GM18861 (cell line): ENCODE measurements around the gene LRRC47.
"Not testable (repeated sequence)": the region's sequence is repeated elsewhere in the genome, so short reads cannot be mapped to it uniquely, and the experiment has no call there.

ENCODE experiments used
- ATAC-seq: cut with Tn5 transposase; IDR thresholded peaks from one replicate; pipeline ENCODE4 v1.9.1; 2021; ENCODE audit not compliant: unreplicated experiment

LRRC47 gene

DNA sequence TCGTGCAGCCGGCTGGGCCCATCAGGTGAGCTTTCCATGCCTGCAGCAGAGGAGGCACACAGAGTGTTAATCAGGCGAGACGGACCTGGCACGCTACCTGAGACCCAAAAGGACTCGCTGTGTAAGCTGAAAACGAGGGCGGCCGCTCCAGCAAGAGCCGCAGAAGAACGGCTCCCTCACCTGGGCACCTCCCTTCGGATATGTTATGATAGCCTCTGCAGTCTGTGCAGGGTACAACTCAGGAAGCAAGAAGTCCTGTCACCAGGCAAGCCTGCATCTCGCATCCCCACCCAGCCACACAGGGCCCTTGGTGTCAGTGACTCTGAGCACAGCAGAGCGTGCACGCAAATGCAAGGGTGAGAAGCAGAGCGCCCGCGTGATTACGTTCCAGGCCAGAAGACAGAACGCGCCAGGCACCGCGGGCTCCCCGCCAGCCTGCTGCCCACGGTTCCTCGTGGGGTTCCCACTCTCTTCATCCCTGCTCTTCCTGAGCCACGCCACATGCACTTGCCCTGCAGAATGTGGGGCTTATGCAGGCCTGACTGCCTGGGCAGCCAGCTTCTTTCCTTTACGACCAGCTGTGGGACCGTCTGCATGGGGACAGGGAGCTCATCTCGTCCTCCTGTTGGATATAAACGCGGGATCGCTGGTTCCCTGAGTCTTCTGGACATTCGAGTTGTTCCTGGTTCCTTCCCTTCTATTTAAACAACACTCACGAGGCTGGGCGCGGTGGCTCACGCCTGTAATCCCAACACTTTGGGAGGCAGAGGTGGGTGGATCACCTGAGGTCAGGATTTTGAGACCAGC lies 20.2 kb upstream of the LRRC47 start:
- no peak for ATAC-seq

DNA sequence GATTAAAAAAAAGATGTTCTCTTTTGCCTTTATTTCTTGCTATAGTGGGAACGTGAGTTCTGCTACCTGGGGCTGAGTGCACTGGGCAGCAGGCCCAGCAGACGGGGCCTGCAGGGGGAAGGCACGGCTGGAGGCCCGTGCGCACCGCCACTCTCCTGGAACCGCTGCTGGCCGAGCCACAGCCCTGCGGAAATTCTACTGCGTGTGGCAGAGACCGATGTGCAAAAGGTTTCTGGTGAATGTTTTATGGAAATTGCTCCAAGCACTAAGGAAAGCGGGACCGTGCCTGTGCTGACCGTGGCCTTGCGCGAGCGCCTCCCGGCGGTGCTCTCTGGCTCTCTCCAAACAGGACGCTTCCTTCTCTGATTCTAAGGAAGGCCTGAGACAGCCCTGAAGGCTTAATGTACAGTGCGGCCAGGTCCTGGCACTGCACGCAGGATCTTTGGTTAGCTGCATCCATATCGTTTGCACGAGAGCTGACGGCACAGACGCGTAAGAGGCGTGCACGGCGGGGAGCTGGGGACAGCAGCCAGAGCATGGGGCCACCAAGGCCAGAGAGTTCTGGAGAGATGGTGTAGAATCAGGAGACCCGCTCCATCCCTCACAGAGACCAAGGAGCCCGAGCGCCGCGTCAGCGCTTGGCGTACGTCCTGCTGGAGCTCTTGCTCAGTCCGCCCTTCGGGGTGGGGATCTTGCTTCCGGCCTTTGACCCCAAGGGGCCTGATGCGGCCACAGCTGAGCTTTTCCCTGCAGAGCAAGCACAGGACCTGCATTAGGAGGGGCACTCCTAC lies 18.7 kb upstream of the LRRC47 start:
- no peak for ATAC-seq

DNA sequence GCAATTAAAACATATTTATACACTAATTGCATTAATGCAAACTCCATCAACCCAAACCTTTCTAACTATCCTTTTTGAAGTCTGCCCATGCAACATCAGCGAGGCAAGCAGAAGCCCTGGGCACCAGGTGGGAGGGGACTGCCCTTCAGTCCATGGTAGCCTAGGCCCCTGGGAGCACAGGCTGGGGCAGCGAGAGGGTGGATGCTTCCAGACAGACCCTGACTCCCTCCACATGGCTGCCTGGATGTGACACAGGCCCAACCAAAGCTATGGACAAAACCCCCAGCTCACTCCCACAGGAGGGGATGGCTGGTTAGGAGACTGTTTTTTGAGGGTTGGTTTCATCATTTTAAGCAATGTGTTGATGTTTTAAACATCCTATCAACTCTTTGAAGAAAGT lies 17.8 kb upstream of the LRRC47 start:
- ATAC-seq: no peak

GRCh38 chr1:3811595-3811911 lies 15.3 kb upstream of the LRRC47 start:
- no peak for ATAC-seq

- not testable (repeated sequence) for ATAC-seq
Observed at GRCh38 chr1:3810149-3810761, 14.0 kb upstream of the LRRC47 start.

DNA sequence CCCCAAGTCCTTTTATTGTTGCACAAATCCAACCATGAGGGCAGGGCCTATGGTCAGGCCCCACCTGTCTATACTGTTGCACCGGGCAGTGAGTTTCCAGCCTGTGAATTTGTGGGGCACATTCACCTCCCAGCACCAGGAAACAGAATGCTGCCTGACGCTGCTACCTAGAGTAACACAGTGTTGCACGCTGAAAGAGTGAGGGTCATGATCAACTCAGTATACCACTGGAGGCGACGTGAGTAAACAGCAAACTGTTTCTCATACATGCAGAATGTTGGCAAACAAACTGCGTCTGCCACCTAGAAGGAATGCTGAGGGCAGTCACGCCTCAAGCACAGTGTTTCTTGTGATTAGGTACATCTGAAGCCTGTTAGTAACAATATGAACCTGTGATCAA lies 13.4 kb upstream of the LRRC47 start:
- no peak for ATAC-seq

GRCh38 chr1:3807769-3808168 lies 11.5 kb upstream of the LRRC47 start:
- ATAC-seq: no peak

DNA sequence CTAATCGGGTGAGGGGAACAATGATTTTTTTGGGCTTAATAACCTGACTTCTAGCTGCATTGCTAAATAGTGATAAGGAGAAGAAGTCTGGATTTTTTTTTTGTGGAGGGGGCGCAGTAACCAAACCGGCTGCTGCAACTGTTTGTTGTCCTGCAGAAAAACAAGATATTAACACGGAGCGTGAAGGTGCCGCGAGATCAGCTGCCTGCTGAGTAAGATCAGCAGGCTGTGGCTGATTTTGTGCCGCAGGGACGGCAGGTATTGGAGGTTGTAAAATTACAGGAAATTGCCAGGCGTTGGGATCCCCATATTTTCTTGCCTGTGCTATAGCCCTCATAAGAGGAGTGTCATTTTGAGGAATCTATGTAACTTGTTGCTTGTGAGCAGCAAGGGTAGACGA lies 8.7 kb upstream of the LRRC47 start:
- no peak for ATAC-seq

GRCh38 chr1:3804627-3804944 lies 8.3 kb upstream of the LRRC47 start:
- ATAC-seq: not testable (repeated sequence)

- no peak for ATAC-seq
Observed at GRCh38 chr1:3803905-3804626, 7.8 kb upstream of the LRRC47 start.

DNA sequence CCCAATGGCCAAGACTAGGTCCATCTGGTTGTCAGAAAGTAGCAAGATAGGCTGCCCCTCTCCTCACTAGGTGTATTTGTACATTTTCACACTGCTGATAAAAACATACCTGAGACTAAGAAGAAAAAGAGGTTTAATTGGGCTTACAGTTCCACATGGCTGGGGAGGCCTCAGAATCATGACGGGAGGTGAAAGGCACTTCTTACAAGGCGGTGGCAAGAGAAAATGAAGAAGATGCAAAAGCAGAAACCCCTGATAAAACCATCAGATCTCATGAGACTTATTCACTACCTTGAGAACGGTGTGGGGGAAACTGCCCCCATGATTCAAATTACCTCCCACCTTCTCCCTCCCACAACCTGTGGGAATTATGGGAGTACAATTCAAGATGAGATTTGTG lies 4.5 kb upstream of the LRRC47 start:
- ATAC-seq: not testable (repeated sequence)

DNA sequence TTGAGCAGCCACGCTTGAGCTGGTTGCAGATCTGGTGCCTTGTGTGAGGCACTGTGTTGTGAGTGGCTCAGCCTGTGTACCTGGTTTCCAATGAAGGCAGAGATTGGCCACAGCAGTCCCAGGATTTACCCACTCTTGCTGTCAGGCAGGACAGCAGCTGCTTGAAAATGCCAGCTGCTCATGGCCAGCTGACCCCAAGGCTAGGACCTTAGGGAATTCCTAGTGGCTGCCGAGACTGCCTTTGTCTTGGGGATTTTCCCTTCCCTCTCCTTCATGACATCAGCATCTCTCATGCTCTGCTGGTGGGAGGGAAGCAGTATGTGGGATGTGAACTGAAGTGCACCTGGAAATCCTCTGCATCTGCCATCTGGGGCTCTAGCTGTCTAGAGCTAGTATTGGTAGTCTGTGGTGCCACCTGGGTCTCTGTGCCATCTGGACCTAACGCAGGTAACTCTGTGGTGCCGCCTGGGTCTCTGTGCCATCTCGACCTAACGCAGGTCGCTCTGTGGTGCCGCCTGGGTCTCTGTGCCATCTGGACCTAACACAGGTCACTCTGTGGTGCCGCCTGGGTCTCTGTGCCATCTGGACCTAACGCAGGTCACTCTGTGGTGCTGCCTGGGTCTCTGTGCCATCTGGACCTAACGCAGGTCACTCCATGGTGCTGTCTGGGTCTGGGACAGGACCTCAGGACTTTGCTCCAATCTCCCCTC lies 3.8 kb upstream of the LRRC47 start:
- ATAC-seq: no peak

GRCh38 chr1:3795453-3796214 lies 664 bp downstream of the LRRC47 start:
- no peak for ATAC-seq

DNA sequence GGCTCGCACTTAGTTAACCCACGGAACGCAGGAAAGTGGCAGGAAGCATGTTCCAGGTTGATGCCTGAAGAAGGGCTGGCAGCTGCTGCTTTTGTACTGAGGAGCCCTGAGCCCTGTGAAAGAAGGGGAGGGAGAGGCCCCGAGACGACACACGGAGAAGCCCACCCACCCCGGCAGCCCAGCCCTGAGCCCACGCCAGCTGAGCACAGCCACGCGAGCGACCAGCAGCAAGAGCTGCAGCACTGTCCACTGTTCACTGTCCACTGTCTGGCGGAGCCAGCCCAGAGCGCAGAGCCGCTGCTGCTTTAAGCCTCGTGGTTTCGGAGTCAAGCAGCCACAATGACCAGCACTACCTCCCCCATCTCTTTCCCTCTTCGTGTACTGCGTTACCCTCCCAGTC lies 5.3 kb downstream of the LRRC47 start:
- no peak for ATAC-seq

DNA sequence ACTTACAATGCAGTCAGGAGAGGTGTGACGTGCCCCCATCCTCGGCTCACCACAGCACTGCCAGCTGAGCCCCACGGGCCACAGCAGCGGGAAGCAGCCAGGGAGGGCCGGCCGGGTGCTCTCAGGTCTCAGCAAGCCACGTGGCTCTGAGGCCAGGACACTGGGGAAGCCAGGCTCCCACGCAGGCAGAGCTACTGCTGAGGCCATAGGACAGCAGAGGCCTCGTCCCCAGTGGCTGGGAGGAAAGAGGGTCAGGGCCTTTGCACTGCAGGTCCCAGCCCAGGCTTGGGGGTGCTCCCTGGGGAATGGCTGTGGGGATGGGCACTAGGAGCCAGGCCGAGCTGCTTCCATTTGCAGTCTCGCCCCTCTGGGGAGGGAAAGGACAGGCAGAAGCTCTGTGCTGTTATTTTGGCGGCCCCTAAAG lies 5.8 kb downstream of the LRRC47 start:
- ATAC-seq: no peak

DNA sequence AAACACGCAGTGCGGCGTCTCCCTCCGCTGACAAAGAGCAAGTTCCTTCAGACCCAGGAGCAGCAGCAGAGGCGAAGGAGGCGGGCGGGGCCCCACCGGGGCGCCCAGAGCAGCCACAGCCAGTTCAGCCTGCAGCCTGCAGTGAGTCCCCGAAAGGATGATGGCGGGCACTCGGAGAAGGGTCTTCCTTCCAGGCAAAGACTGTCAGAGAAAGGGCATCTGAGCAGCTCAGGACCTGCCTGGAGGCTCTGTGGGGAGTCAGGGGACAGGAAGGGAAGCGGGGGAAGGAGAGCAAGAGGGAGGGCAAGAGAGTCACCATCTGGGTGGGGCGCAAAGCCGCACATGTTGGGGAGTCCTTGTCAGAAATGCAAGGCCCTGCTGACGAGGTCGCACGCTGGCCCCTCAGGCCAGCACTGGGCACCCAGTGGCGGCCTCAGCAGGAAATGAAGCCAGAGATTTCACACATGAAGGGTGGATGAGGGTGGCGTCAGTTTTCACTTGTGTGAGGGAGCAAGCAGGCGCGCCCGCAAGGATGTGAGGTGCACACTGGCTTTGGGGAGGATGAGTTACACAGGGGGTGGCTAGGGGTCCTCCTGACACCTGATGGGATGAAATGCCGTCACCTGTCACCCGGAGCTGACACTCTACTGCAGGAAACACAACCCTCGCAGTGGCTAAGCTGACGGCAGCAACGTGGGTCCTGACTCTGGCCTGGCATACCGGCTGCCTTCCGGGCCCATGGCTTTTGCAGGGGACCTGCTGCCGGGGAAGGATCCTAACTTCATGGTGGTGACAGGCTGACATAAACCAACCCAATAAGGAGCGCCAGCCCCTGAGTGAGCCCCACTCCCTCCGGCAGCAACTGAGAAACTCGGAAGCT lies 6.6 kb downstream of the LRRC47 start:
- ATAC-seq: no peak

GRCh38 chr1:3788756-3789420 lies 7.4 kb downstream of the LRRC47 start:
- ATAC-seq: no peak

- no peak for ATAC-seq
Observed at GRCh38 chr1:3787745-3788605, 8.3 kb downstream of the LRRC47 start.
